Nephron progenitor cell (in vitro differentiated cells): ENCODE measurements around the gene KCNJ18.

ENCODE experiments used
- DNase-seq: peaks from one replicate; pipeline ENCODE4 v3.0.0; 2021
- H3K27ac Mint-ChIP-seq: 2 replicates; pipeline ENCODE4 v1.8.0; 2021; ENCODE audit warnings: mild to moderate bottlenecking, moderate library complexity, mixed read lengths
- H3K27me3 Mint-ChIP-seq: 2 replicates; pipeline ENCODE4 v1.8.0; 2021; ENCODE audit warnings: mild to moderate bottlenecking, low read depth, mixed read lengths; ENCODE audit not compliant: poor library complexity
- H3K36me3 Mint-ChIP-seq: 2 replicates; pipeline ENCODE4 v1.8.0; 2021; ENCODE audit warnings: low read depth, mixed read lengths
- H3K4me1 Mint-ChIP-seq: 2 replicates; pipeline ENCODE4 v1.8.0; 2021; ENCODE audit warnings: mixed read lengths
- H3K4me3 Mint-ChIP-seq: 2 replicates; pipeline ENCODE4 v1.8.0; 2021; ENCODE audit warnings: mild to moderate bottlenecking, moderate library complexity, mixed read lengths
- H3K9me3 Mint-ChIP-seq: 2 replicates; pipeline ENCODE4 v1.8.0; 2021; ENCODE audit warnings: mild to moderate bottlenecking, moderate library complexity, mixed read lengths
- CTCF ChIP-seq: fragments of 200-600 bp; sonication (generic); IDR thresholded peaks from 2 replicates; pipeline ENCODE4 v1.5.0; 2021; ENCODE audit warnings: antibody characterized with exemption

Gene KCNJ18

GRCh38 chr17:21676281-21677111 lies 15.8 kb upstream of the KCNJ18 start:
- H3K4me1 Mint-ChIP-seq = no peaks in the 10 kb centered on the region
- no peaks in the 10 kb centered on the region for H3K36me3 Mint-ChIP-seq
- no peaks in the 10 kb centered on the region for H3K27me3 Mint-ChIP-seq
- H3K9me3 Mint-ChIP-seq = peaks cover 94% of the 10 kb centered on the region
- no peak overlapping the region for H3K4me3 Mint-ChIP-seq
- no peak for DNase-seq
- no peak for TF ChIP-seq CTCF
- H3K27ac Mint-ChIP-seq = no peak overlapping the region

- Mint-ChIP-seq H3K27me3 (no peaks in the 10 kb centered on the region), H3K4me3 (no peak overlapping the region), H3K4me1 (no peaks in the 10 kb centered on the region)
These were observed 15.0 kb upstream of the KCNJ18 start for GRCh38 chr17:21677126-21677910.

GRCh38 chr17:21677911-21678310 lies 14.4 kb upstream of the KCNJ18 start:
- no peaks in the 10 kb centered on the region for H3K4me1 Mint-ChIP-seq
- no peaks in the 10 kb centered on the region for H3K27me3 Mint-ChIP-seq
- no peak for DNase-seq
- H3K4me3 Mint-ChIP-seq = no peak overlapping the region
- no peak for TF ChIP-seq CTCF
- no peaks in the 10 kb centered on the region for H3K36me3 Mint-ChIP-seq
- H3K27ac Mint-ChIP-seq = no peak overlapping the region
- H3K9me3 Mint-ChIP-seq = peaks cover 92% of the 10 kb centered on the region

More at GRCh38 chr17:21677126-21677910, 15.0 kb upstream of the KCNJ18 start:
- no peak for TF ChIP-seq CTCF
- Mint-ChIP-seq H3K36me3 (no peaks in the 10 kb centered on the region), H3K27ac (no peak overlapping the region), H3K9me3 (peaks cover 92% of the 10 kb centered on the region)
- DNase-seq = no peak

GRCh38 chr17:21678393-21679081 lies 13.8 kb upstream of the KCNJ18 start:
- Mint-ChIP-seq H3K4me3 (no peak overlapping the region), H3K27ac (no peak overlapping the region), H3K4me1 (no peaks in the 10 kb centered on the region), H3K36me3 (no peaks in the 10 kb centered on the region), H3K27me3 (no peaks in the 10 kb centered on the region), H3K9me3 (peaks cover 89% of the 10 kb centered on the region)
- no peak for DNase-seq
- TF ChIP-seq CTCF = no peak

- no peak for TF ChIP-seq CTCF
- Mint-ChIP-seq H3K36me3 (no peaks in the 10 kb centered on the region), H3K27ac (no peak overlapping the region), H3K9me3 (peaks cover 83% of the 10 kb centered on the region), H3K4me3 (no peak overlapping the region), H3K4me1 (no peaks in the 10 kb centered on the region), H3K27me3 (no peaks in the 10 kb centered on the region)
- DNase-seq = no peak
These were observed 12.8 kb upstream of the KCNJ18 start for GRCh38 chr17:21679256-21680146.
